Endodermal cell (in vitro differentiated cells): ENCODE results near the gene HAPLN2. TPM values are rescaled to one million over a fixed set of nuclear protein-coding genes. Genes with fewer than 3 reads are reported as not detected.

Experiments
- DNase-seq: peaks from one replicate; pipeline ENCODE4 v3.0.0-alpha.2; 2017
- H3K27ac ChIP-seq: 2 replicates; pipeline ENCODE4 v1.5.1; 2013; ENCODE audit warnings: mild to moderate bottlenecking, low read depth, low read length, moderate library complexity
- H3K27me3 ChIP-seq: 2 replicates; pipeline ENCODE4 v1.6.1; 2013; ENCODE audit warnings: mild to moderate bottlenecking, low read length, moderate library complexity; ENCODE audit not compliant: insufficient read depth, control insufficient read depth, poor library complexity, severe bottlenecking
- H3K36me3 ChIP-seq: 2 replicates; pipeline ENCODE4 v1.7.0; 2013; ENCODE audit warnings: mild to moderate bottlenecking, low read length, moderate library complexity; ENCODE audit not compliant: control insufficient read depth, insufficient read depth
- H3K4me1 ChIP-seq: one replicate; pipeline ENCODE4 v1.7.0; 2013; ENCODE audit warnings: low read length; ENCODE audit not compliant: control insufficient read depth, insufficient read depth
- H3K4me3 ChIP-seq: 2 replicates; pipeline ENCODE4 v1.5.1; 2013; ENCODE audit warnings: mild to moderate bottlenecking, low read length, moderate library complexity
- H3K9ac ChIP-seq: 2 replicates; pipeline ENCODE4 v1.6.1; 2013; ENCODE audit warnings: mild to moderate bottlenecking, low read length, moderate library complexity; ENCODE audit not compliant: poor library complexity, severe bottlenecking; ENCODE audit errors: extremely low read depth
- H3K9me3 ChIP-seq: 2 replicates; pipeline ENCODE4 v1.6.1; 2013; ENCODE audit warnings: mild to moderate bottlenecking, low read length, moderate library complexity; ENCODE audit not compliant: control insufficient read depth
- H3K27ac Mint-ChIP-seq: 2 replicates; pipeline ENCODE4 v1.8.0; 2020; ENCODE audit warnings: mixed read lengths
- H3K27me3 Mint-ChIP-seq: 2 replicates; pipeline ENCODE4 v1.8.0; 2021; ENCODE audit warnings: mild to moderate bottlenecking, mixed read lengths; ENCODE audit not compliant: insufficient read depth
- H3K36me3 Mint-ChIP-seq: 2 replicates; pipeline ENCODE4 v1.8.0; 2020; ENCODE audit warnings: low read depth, mixed read lengths
- H3K4me1 Mint-ChIP-seq: 2 replicates; pipeline ENCODE4 v1.8.0; 2020; ENCODE audit warnings: mixed read lengths
- H3K4me3 Mint-ChIP-seq: 2 replicates; pipeline ENCODE4 v1.8.0; 2020; ENCODE audit warnings: mild to moderate bottlenecking, moderate library complexity, mixed read lengths
- H3K9me3 Mint-ChIP-seq: 2 replicates; pipeline ENCODE4 v1.8.0; 2020; ENCODE audit warnings: mild to moderate bottlenecking, mixed read lengths
- WGBS, 2 experiments: methylation state at CpG; one replicate each; pipeline versions ENCODE4 v1.1.5 to v1.1.7; 2013; ENCODE audit warnings: missing lambda C conversion rate in 2 of 2, mixed read lengths in 1 of 2; ENCODE audit not compliant: insufficient coverage in 1 of 2, insufficient read length in 1 of 2; 5-methylcytosine and 5-hydroxymethylcytosine counted together
- total RNA-seq, 2 donors: library from RNA; stranded (reverse); fragmentation: NEBNext Ultra II Directional in 1 of 2; extraction: Animal tissue kit (Norgen Biotek cat#: 25700) in 1 of 2; gene quantifications; 2 replicates in 1 of 2; 3 replicates in 1 of 2; pipeline ENCODE4 v1.2.1, GENCODE V29; 2021
- TF ChIP-seq, protein P1 (sequence below): fragments of 200-600 bp; sonication (generic); conservative IDR thresholded peaks from 2 replicates; pipeline ENCODE4 v1.5.0; 2021; ENCODE audit warnings: antibody characterized with exemption, mild to moderate bottlenecking

Gene HAPLN2
- total RNA-seq, 2 donors from 2014 or later, result 0.42 to 2.8 TPM

- Mint-ChIP-seq H3K4me3 (no peak overlapping the region), H3K36me3 (peaks cover 35% of the 10 kb centered on the region), H3K27ac (peak overlapping the region; percentile 60), H3K27me3 (no peaks in the 10 kb centered on the region), H3K4me1 (peaks cover 4% of the 10 kb centered on the region), H3K9me3 (no peaks in the 10 kb centered on the region)
- Histone ChIP-seq H3K27ac (no peak overlapping the region), H3K9ac (no peak overlapping the region), H3K36me3 (peaks cover 51% of the 10 kb centered on the region), H3K27me3 (no peaks in the 10 kb centered on the region), H3K9me3 (no peaks in the 10 kb centered on the region), H3K4me1 (no peaks in the 10 kb centered on the region), H3K4me3 (no peak overlapping the region)
- WGBS, 2 experiments, result 91 to 98% methylated on average over 5 of the region's 5 CpGs
- DNase-seq, result no peak
- TF ChIP-seq, protein P1, sequence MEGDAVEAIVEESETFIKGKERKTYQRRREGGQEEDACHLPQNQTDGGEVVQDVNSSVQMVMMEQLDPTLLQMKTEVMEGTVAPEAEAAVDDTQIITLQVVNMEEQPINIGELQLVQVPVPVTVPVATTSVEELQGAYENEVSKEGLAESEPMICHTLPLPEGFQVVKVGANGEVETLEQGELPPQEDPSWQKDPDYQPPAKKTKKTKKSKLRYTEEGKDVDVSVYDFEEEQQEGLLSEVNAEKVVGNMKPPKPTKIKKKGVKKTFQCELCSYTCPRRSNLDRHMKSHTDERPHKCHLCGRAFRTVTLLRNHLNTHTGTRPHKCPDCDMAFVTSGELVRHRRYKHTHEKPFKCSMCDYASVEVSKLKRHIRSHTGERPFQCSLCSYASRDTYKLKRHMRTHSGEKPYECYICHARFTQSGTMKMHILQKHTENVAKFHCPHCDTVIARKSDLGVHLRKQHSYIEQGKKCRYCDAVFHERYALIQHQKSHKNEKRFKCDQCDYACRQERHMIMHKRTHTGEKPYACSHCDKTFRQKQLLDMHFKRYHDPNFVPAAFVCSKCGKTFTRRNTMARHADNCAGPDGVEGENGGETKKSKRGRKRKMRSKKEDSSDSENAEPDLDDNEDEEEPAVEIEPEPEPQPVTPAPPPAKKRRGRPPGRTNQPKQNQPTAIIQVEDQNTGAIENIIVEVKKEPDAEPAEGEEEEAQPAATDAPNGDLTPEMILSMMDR, result no peak
Measured at GRCh38 chr1:156598125-156598524, 21.1 kb upstream of the HAPLN2 start.

DNA sequence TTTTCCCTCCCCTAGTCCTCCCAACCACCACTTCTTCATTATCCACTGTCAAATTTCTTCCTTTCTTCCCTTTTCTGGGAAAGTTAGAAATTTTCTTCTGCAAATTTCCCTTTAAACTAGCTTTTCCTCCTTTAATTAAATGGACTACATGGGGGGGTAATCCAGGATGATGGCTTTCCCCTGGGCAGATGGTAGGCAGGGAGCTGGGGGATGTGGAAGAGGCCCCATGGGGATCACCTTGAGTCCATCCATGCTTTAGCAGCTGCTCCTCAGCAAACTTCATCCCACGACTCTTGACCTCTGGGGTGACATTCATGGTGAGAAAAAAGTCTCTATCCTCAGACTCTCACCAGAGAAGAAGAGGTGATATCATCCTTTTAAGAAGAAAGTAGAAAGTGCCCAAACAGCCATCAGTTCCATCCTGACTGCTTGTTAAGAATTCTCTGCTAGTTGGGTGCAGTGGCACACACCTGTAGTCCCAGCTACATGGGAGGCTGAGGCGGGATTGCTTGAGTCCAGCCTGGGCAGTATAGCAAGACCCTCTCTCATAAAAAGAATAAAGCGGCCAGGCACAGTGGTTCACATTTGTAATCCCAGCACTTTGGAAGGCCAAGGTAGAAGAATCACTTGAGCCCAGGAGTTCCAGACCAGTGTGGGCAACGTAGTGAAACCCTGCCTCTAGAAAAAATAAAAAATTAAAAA, 20.3 kb upstream of the HAPLN2 start:
- H3K27me3 Mint-ChIP-seq, result no peaks in the 10 kb centered on the region
- no peak overlapping the region for H3K27ac Mint-ChIP-seq
- H3K36me3 Mint-ChIP-seq, result peaks cover 32% of the 10 kb centered on the region
- no peak overlapping the region for H3K27ac ChIP-seq
- no peaks in the 10 kb centered on the region for H3K4me1 ChIP-seq
- no peaks in the 10 kb centered on the region for H3K9me3 Mint-ChIP-seq
- H3K4me3 Mint-ChIP-seq, result no peak overlapping the region
- peaks cover 45% of the 10 kb centered on the region for H3K36me3 ChIP-seq
- H3K27me3 ChIP-seq, result no peaks in the 10 kb centered on the region
- TF ChIP-seq, protein P1, result no peak
- no peak for DNase-seq
- 78 to 95% methylated on average over 2 to 4 of the region's 4 CpGs for WGBS, 2 experiments
- no peak overlapping the region for H3K9ac ChIP-seq
- H3K4me1 Mint-ChIP-seq, result peaks cover 4% of the 10 kb centered on the region
- H3K4me3 ChIP-seq, result no peak overlapping the region
- H3K9me3 ChIP-seq, result no peaks in the 10 kb centered on the region

DNA sequence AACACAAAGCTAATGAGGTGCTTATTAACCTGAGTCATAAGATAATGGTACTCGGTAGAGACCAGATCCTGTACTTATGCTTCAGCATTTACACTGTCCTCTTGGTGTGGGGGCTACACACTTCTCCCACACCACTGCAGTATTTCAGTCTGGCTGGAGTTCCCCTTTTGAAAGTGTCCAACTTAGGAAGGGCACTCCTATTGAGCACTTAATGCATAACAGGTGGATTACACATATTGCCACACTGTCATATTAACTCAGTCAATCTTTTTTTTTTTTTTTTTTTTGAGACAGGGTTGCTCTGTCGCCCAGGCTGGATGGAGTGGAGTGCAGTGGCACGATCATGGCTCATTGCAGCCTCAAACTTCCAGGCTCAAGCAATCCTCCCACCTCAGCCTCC, 19.4 kb upstream of the HAPLN2 start:
- H3K27ac ChIP-seq, result no peak overlapping the region
- Mint-ChIP-seq H3K27me3 (no peaks in the 10 kb centered on the region), H3K4me3 (peak overlapping the region; percentile 79), H3K27ac (no peak overlapping the region), H3K4me1 (peaks cover 4% of the 10 kb centered on the region), H3K36me3 (peaks cover 29% of the 10 kb centered on the region), H3K9me3 (no peaks in the 10 kb centered on the region)
- H3K9me3 ChIP-seq, result no peaks in the 10 kb centered on the region
- H3K27me3 ChIP-seq, result no peaks in the 10 kb centered on the region
- DNase-seq, result no peak
- no peak overlapping the region for H3K9ac ChIP-seq
- peaks cover 39% of the 10 kb centered on the region for H3K36me3 ChIP-seq
- 96 to 100% methylated on average over 3 of the region's 3 CpGs for WGBS, 2 experiments
- H3K4me1 ChIP-seq, result no peaks in the 10 kb centered on the region
- TF ChIP-seq, protein P1, result peak; percentile 13
- H3K4me3 ChIP-seq, result no peak overlapping the region
